Fibroblast of lung (primary cell): ENCODE data around the gene UPK1A.

Experiments used
- CTCF ChIP-seq, 2 donors: IDR thresholded peaks in 1 of 2; conservative IDR thresholded peaks in 1 of 2; 1 replicate in 1 of 2; 2 replicates in 1 of 2; pipeline ENCODE4 v1.5.1; 2011 to 2012; ENCODE audit warnings: low read length in 2 of 2, control low read depth in 1 of 2, inconsistent platforms in 1 of 2, low read depth in 1 of 2, mild to moderate bottlenecking in 1 of 2
- EZH2 ChIP-seq: IDR thresholded peaks from 2 replicates; pipeline ENCODE4 v1.5.1; 2012; ENCODE audit warnings: low read length, control low read depth, mild to moderate bottlenecking; ENCODE audit errors: missing control alignments

GRCh38 chr19:35720163-35720524, 53.8 kb downstream of the UPK1A start:
- TF ChIP-seq CTCF (conservative IDR thresholded peaks at IDR 0.05 in 1 of 2, IDR thresholded peaks at IDR 0.05 in 1 of 2; ENCODE audit: low read depth in 1 of 2, low read length in 2 of 2) (no peak), EZH2 (no peak)
